Limb (tissue), 2 donors: ENCODE data around the gene ACTMAP.
"Not testable (repeated sequence)": the region's sequence is repeated elsewhere in the genome, so short reads cannot be mapped to it uniquely, and the experiment has no call there.

Experiments
- DNase-seq, 2 donors: peaks; one replicate each; pipeline ENCODE4 v3.0.0-alpha.2; 2016; ENCODE audit errors: extremely low spot score in 2 of 2

The ACTMAP gene

DNA sequence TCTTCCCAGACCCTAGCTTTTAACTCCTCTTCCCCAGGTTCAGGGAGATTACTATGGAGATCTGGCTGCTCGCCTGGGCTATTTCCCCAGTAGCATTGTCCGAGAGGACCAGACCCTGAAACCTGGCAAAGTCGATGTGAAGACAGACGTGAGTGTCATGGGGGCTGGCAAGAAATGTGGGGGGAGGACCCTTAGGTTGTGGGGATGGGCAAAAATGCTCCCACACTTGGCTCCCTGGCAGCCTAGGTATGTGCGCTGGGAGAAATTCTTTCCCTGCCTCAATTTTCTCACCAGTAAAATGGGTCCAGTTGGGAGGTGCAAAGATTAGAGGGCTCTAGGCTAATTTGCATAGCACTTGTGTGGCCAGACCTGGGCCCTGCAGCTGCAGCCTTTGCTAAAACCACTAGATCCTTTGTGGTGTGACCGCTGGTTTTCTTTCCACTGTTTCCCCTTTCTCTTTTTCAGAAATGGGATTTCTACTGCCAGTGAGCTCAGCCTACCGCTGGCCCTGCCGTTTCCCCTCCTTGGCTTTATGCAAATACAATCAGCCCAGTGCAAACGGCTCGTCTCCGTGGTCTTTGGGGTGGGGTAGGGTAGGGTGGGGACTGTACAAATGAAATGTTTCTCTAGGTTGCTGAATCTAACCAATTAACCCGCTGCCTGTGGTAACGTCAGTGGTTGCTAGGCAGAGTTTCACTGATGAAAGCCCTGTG is 26.8 kb upstream of the ACTMAP start:
- DNase-seq, result peak; percentile 91 to 93

DNA sequence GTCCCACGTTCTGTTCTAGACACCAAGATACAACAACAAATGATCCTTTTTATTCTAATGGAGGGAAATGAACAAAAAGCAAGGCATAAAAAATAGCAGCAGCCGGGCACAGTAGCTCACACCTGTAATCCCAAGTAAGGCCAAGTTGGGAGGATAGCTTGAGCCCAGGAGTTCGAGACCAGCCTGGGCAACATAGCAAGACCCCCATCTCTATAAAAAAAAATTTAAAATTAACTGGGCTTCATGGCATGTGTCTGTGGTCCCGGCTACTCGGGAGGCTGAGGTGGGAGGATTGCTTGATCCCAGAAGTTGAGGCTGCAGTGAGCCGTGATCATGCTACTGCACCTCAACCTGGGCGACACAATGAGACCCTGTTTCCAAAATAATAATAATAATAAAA is 26.1 kb upstream of the ACTMAP start:
- no peak for DNase-seq

DNA sequence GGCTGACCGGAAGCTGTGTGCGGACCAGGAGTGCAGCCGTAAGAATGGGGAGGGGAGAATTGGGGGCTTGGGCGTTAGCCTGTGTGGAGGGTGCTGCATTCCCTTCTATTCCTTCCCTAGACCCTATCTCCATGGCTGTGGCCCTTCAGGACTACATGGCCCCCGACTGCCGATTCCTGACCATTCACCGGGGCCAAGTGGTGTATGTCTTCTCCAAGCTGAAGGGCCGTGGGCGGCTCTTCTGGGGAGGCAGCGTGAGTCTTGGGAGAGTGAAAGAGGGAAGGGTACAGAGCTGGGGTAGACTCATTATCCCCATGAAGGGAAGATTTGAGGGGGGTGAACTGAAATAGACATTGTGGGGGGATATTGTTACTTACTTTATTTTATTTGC is 25.4 kb upstream of the ACTMAP start:
- no peak for DNase-seq

DNA sequence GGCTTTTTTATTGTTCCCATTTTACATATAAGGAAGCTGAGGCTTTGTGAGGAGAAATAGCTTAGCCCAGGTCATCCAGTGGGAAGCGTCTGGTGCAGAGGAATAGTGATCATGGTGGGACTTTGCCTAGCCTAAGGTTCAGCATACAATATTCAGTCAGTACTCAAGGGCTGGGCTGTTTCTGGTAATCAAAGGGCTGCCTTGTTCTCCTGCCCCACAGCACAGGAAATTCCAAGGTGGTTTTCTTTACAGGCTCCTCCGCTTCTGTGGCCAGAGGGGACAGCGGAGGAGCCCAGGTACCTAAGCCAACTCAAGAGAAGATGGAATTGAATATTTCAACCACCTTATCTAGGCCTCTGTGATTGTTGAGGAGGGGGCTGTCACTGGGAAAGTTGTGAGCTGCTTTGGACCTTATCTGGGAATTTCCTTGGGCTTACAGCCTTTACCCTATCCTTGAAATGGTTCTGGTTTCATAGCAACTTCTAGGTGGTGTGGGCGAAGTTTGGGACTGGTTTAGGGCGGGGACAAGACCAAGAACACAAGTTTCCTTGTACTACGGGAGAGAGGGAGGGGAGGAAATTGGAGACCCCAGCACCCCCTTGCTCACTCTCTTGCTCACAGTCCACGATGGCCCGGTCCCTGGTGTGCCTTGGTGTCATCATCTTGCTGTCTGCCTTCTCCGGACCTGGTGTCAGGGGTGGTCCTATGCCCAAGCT is 24.8 kb upstream of the ACTMAP start, which contains the start of gene MIA:
MIA (plus strand) TSS at position 606 of the 716 bp plus-strand sequence; CDS start at position 628, 22 bp downstream.
- peak; percentile 13 to 42 for DNase-seq

DNA sequence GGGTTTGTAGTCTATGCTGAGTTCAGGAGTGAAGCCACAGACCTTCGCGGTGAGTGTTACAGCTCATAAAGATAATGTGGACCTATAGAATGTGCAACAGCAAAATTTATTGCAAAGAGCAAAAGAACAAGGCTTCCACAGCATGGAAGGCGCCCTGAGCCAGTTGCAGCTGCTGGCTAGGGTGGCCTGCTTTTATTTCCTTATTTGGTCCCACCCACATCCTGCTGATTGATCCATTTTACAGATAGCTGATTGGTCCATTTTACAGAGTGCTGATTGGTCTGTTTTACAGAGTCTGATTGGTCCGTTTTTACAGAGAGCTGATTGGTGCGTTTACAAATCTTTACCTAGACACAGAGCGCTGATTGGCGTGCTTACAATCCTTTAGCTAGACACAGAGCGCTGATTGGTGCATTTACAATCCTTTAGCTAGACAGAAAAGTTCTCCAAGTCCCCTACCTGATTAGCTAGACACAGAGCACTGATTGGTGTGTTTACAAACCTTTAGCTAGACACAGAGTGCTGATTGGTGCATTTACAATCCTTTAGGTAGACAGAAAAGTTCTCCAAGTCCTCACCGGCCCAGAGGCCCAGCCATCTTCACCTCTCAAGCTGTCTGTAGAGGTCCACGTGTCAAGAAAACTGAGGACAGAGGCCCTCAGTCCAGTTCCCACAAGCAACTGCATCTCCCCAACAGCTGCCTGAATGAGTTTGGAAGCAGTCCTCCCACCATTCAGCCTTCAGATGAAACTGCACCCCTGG is 21.0 kb upstream of the ACTMAP start:
- not testable (repeated sequence) for DNase-seq

DNA sequence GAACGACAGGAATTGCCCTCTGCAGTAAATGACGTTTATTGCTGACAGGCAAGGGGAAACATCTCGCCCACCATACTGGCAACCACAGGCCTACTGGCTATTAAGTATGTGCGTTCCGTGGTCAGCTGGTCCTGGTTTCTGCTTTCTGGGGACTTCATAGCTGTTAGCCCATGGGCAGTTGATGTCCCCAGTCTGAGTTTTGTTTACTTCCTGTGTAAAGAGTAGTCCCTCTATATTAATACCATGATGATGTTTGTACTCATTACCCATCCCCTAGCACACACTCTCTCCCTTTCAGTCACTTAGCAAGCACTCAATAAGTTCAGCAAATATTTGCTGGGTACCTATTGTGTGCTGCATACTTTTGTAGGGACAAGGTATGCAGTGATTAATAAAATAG is 18.6 kb upstream of the ACTMAP start:
- DNase-seq, result no peak

DNA sequence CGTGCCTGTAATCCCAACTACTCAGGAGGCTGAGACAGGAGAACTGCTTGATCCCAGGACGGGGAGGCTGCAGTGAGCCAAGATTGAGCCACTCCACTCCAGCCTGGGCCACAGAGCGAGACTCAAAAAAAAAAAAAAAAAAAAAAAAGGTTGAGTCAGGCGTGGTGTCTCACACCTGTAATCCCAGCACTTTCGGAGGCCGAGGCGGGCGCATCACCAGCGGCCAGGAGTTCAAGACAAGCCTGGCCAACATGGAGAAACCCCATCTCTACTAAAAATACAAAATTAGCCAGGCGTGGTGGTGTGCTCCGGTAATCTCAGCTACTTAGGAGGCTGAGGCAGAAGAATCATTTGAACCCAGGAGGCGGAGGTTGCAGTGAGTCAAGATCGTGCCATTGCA is 16.1 kb upstream of the ACTMAP start:
- not testable (repeated sequence) for DNase-seq

DNA sequence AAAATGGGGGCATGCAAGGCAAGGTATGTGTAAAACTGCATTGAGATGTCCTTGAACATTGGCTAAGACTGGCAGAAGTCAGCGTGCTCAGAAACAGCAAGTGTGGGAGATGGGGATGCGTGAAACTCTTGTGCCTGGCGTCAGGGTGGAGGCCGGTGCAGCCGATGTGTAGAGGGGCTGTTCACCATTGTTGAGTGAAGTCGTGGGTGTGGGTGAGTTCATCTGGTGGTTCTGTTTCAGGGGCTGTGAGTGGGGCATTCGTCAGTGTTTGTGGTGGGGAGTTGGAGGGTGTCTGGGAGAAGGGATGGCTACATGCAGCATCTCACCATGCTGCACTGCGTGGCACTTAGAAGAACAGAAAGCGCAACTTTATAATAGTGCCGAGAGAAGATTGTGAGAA is 13.7 kb upstream of the ACTMAP start:
- DNase-seq, result no peak

DNA sequence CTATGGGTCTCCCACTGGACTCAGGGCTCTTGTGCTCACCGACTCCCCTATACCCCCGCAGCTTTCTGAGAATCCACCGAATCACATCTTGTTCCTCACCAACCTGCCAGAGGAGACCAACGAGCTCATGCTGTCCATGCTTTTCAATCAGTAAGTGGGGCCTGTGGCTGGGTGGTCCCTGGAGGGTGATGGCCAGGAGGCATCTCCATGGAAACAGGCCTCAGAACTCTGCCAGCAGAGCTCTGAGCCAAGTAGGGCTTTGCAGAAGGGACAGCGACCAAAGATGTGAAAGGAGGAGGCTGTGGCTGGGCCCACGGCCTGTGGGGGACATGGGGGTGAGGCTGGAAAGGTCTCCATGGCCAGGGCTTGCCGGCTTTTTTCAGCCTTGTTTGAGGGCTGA is 13.2 kb upstream of the ACTMAP start:
- DNase-seq, result no peak

DNA sequence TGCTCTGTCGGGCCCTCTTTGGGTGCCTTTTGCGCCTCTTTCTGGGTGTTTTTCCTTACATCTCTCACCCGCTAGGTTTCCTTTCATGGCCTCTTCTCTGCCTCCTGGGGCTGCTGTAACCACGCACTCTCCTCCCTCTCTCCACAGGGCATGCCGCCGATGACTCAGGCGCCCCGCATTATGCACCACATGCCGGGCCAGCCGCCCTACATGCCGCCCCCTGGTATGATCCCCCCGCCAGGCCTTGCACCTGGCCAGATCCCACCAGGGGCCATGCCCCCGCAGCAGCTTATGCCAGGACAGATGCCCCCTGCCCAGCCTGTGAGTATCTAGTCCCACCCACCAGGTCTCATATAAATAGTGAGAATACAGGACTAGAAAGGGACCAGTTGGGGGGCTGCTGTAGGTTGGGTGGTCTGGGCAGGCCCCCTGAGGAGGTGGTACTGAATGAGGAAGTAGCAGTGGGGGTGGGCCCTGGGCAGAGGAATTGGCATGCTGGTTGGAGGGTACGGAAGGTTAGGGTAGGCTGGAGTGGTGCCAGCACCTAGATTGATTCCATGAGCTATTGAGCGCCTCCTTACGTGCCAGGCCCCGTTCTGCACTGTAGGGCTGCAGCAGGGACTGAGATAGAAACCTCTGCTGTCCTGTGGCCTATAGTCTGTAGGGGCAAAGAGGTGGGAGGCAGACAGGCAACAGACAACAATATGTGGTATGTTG is 12.6 kb upstream of the ACTMAP start:
- no peak for DNase-seq

DNA sequence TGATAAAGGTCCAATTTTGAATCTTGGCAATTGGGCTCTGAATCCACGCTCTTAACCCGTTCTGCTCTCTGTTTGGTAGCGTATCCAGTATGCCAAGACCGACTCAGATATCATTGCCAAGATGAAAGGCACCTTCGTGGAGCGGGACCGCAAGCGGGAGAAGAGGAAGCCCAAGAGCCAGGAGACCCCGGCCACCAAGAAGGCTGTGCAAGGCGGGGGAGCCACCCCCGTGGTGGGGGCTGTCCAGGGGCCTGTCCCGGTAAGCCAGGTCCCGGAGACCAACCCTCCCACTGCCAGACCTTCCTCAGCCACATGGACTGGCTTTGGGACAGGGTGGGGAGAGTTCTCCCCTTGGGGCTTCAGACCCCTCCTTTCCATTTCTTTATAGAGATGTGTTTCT is 9.1 kb upstream of the ACTMAP start:
- DNase-seq, result no peak

DNA sequence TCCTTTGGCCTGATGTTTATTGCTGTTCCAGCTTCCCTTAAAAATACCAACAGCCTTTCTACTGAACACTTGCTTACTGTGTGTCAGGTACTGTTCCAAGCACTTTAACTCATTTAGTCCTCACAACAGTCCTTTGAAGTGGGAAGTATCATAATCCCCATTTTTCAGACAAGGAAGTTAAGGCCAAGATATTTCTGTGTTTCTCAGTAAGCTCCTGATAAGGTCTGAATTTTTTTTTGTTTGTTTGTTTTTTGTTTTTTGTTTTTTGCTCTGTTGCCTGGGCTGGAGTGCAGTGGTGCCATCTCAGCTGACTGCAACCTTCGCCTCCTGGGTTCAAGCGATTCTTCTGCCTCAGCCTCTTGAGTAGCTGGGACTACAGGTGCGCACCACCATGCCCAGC is 8.2 kb upstream of the ACTMAP start:
- no peak for DNase-seq

DNA sequence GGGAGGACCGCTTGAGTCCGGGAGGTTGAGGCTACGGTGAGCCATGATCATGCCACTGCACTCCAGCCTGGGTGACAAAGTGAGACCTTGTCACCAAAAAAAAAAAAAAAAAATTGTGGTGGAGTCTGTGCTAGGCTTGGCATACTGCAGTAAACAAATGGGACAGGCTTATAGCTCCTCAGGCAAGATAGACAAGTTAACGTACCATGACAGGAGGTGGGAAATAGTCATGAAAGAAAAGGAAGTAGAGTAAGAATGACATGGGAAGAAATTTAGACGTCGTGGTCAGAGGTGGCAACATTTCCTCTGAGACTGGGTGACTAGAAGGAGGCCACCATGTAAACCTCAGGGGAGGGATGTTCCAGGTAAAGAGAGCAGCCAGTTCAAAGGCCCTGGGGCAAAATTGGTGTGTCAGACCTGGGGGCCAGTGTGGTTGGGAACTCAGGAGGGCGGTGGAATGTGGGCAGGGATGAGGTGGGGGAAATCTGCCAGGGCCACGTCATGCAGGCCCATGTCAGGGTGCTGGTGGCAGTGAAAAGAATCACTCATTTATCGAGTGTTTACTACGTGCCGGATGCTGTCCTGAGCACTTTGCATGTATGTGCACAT is 6.3 kb upstream of the ACTMAP start:
- DNase-seq, result no peak

DNA sequence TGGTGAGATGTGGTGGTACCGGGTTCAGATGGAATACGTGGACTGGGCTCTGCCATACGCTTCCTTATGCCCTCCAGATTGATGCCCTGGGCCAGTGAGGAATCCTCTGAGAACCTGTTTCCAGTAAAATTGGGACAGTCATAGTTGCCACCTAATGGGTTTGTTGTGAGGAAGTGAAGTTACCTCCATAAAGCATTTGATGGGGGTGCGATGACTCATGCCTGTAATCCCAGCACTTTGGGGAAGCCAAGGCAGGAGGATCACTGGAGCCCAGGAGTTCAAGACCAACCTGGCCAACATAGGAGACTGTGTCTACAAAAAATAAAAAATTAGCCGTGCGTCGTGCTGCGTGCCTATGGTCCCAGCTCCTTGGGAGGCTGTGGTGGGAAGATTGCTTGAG is 5.5 kb upstream of the ACTMAP start:
- no peak for DNase-seq

DNA sequence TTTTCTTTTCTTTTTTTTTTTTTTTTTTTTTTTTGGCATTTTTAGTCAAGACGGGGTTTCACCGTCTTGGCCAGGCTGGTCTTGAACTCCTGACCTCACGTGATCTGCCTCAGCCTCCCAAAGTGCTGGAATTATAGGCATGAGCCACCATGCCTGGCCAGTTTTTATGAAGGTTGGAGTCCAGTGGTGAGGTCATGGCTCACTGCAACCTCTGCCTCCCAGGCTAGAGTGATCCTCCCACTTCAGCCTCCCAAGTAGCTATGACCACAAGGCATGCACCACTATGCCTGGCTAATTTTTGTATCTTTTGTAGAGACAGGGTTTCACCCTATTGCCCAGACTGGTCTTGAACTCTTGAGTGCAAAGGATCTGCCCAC is 5.0 kb upstream of the ACTMAP start:
- DNase-seq, result no peak

DNA sequence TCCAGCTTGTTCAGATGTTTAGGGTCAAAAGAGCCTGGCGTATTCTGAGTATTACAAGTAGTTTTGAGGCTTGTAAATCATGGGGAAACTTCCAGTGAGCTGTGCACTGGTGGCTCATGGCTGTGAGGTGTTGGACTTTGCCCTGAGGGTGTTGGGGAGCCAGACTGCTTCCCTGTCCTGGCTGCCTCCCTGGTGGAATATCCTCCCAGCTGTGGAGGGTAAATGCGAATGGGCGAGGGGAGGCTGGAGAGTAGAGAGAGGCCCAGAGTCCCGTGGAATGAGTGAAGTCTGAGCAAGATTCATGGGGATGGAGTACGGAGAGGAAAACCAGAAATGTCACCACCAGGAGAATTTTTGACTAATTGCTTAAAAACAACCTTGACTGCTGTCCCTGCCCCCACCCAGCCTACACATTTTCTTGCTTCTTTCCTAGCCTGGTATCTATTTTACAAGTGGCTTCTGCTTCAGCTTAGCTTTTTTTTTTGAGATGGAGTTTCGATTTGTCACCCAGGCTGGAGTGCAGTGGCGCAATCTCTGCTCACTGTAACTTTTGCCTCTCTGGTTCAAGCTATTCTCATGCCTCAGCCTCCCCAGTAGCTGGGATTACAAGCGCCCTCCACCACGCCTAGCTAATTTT is 4.5 kb upstream of the ACTMAP start:
- no peak for DNase-seq

DNA sequence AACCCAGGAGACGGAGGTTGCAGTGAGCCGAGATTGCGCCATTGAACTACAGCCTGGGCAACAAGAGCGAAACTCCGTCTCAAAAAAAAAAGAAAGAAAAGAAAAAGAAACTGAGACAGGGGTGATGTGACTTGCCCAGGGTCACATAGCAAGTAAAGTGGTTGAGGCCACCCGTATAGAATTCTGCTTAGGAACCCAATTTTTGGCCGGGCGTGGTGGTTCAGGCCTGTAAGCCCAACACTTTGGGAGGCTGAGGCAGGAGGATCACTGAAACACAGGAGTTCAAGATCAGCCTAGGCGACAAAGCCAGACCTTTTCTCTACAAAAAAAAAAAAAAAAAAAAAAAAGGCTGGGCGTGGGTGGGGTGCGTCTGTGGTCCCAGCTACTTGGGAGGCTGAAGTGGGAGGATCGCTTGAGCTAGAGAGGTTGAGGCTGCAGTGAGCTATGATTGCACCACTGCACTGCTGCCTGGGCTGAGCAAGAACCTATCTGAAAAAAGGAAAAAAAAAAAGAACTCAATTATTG is 2.0 kb upstream of the ACTMAP start:
- DNase-seq, result no peak

DNA sequence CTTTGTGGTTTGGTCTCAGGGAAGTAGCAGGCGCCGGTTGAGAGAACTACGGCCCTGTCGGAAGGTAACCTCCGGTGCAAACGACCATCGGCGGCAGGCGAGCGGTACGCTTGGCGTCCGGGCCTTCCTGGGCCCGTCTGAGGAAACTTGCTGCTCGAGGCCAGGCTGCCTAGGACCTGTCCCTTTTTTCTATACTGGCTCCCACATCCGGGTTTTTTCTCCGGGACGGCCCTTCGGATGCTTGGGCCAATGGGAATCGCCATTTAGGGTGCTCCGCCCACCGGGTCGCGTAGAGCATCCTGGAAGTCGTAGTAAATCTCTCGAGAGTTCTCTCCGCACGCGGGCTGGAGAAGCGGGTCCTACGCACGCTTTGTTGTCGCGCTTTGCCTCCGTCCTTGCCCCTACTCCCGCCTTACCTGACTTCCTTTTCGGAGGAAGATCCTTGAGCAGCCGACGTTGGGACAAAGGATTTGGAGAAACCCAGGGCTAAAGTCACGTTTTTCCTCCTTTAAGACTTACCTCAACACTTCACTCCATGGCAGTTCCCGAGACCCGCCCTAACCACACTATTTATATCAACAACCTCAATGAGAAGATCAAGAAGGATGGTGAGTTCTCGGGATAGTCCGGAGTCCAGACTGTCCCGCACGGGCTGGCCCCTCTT is 729 bp upstream of the ACTMAP start, which contains the start of gene SNRPA:
SNRPA (plus strand) TSS at position 330 of the 664 bp plus-strand sequence; CDS start at position 536, 206 bp downstream.
- DNase-seq, result peak; percentile 97 to 98

DNA sequence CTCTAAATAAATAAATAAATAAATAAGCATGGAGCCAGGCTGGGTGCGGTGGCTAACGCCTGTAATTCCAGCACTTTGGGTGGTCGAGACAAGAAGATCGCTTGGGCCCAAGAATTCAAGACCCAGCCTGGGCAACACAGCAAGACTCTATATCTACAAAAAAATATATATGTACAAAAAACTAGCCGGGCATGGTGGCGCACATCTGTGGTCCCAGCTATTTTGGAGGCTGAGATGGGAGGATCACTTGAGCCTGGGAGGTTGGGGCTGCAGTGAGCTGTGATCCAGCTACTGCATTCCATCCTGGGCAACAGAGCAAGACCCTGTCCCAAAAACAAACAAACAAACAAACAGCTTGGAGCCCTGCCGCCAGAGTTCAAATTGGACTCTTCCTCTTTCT is 2.7 kb downstream of the ACTMAP start:
- no peak for DNase-seq

DNA sequence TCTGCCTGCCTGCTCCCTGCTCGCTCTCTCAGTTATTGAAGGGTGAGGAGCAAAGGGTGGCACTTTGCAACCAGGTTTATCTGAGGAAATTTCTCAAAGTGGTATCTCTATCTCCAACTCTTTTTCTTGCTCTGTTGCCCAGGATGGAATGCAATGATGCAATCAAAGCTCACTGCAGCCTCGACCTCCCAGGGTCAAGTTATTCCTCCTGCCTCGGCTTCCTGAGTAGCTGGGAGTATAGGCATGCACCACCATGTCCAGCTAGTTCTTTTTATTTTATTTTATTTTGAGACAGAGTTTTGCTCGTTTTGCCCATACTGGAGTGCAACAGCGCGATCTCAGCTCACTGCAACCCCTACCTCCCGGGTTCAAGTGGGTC is 4.9 kb downstream of the ACTMAP start:
- DNase-seq, result no peak
